UCSD-AML1 (cell line): ENCODE data around the gene ZEB2.
A peak's percentile ranks its signal among the peaks of the same experiment; 100 is the strongest.

Source experiments
- DNase-seq: peaks from one replicate; lab custom pipeline; 2025; ENCODE audit not compliant: unreplicated experiment; lab: John Stamatoyannopoulos, UW

Gene ZEB2

DNA sequence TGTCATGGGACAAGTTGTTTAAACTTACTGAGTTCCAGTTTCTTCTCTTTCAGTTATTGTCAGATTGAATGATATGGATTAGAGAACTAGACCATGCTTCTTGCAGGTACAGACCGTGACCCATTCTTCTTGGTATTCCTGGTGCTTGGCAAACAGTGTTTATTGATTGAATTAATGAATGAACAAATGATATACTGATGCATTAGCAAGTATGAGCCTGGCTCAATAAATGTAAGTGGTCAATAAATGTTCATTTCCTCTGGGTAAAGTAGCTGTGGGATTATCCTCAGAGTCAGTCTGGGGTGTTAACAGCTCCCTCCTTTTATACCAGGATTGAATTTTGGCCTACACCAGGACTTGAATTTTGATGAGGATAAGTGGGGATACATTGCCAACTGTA is 160.2 kb downstream of the ZEB2 start:
- DNase-seq: no peak

DNA sequence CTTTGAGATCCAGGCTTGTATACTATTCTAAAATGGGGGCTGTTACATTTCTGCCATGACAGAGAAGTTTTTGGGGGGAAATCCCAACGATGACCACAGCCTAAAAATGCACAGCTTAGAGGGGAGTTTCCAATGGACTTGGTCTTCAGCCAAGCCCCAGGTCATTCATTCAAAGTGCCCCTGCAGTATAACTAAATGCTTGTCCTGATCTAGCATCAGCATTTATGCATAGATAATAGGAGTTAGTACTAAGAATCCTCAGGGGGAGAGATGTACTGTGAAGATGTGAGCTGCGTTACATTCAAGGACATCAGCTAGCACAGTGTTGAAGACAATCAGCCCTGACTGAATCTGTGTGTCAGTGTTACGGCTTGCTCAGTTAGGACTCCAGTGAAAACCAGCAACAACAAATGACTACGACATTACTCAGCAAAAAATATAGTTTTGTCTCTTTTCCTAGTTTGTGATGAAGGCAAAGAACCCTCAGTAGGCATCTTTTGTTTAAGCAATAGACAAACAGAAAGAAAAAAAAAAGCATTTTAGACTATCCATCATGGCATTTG is 160.9 kb downstream of the ZEB2 start:
- no peak for DNase-seq

GRCh38 chr2:144358374-144358964 is 161.4 kb downstream of the ZEB2 start:
- no peak for DNase-seq

GRCh38 chr2:144357623-144358373 is 162.1 kb downstream of the ZEB2 start:
- DNase-seq: no peak

GRCh38 chr2:144356402-144356801 is 163.5 kb downstream of the ZEB2 start:
- DNase-seq: peak; percentile 7

GRCh38 chr2:144354953-144355352 is 165.0 kb downstream of the ZEB2 start:
- DNase-seq: no peak

GRCh38 chr2:144351687-144352086 is 168.2 kb downstream of the ZEB2 start:
- DNase-seq: no peak

DNA sequence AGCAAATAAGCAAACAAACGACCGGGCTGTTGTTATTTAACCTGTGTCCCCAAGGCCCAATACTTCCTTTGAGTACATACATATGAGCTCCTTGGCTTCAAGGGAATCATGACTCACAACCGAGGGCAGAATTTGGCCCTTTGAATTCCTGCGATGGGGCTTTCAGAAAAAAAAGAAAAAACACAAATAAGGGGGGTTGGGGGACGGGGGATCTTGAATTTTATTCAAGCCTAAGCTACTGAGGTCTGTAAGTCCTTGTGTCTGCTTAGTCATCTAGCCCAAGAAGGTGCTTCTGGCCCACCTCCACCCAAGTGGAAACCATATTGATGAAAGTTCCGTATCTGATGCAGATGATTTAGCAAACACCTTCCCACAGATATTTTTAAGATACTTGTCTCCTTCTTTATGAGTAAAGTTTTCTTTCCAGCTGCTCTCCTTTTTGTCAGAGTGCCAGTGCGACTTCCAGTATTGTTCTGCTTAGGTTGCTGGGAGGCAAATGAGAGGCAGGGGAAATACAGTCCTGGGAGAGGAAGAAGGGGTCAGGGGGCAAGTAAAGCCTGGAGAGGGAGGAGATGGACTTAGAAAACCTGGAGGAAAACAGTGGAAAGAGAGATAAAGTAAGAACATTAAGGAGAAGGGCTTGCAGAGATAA is 169.6 kb downstream of the ZEB2 start:
- DNase-seq: no peak

DNA sequence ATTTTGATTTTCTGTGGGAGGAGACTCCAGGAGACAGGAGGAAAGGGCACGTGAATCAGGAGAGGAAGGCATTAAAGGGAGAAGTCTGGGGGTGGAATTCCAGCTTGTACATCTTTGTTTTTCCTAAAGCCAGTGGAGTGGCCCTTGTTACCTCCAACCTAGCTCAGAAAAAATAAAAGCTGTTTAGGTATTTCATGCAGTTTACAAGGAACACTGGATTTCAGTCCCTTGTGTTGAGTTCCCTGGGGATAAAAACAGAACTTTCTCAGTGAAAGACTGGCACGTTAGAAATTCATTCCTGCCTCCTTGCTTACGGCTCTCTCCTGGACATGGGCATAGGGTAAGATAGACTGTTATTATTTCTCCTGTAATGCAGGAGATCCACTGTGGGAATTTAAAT is 170.2 kb downstream of the ZEB2 start:
- no peak for DNase-seq

DNA sequence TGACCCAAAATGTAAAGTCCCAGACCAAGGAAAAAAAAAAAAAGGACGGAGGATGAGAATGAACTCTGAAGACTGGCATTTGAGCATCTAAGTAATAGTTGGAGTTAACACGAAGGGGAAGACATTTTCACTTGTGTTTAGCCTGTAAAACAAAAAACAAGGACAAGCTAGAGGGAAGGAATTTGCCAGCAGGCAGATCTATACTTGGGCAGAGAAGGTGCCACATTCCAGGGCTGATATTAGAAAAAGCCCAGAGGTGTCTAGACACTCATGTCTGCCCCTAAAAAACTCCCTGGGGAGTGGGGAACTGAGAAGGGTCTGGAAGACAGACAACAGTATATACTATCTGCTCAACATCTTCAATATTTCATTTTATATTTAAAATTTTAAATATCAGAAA is 171.1 kb downstream of the ZEB2 start:
- DNase-seq: no peak

DNA sequence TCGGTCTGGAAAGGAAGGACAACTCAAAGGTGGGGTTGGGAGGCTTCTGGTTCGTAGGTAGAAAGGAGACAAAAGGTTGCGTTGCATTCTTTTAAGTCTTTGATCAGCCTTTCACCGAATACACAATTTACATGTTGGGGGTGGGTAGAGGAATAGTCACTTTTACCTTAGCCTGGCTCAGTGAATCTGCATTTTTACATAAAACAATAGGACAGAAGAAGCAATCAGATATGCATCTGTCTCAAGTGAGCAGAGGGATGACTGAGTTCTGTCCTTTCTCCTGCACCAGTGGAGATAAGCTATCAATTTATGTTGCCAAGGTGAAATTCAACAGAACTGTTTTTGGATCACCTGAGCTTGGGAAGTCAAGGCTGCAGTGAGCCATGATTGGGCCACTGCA is 173.7 kb downstream of the ZEB2 start:
- DNase-seq: no peak

DNA sequence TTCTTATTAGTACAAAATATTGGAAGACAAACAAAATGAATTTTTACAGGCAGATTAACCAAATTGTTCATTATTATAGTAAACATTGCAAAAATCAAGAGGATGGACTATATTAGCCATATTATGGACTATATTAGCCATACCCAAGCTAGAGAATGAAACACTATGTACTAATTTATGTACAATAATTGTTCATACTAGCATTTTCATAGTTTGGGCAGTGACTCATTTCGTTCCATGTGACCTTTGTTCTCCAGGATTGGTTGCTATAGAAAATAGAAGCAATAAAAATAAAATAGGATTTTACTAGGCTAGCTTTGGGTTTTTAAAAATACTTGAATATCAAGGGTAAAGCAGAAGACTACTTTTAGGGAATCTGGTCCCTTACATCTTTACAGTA is 176.8 kb downstream of the ZEB2 start:
- no peak for DNase-seq

DNA sequence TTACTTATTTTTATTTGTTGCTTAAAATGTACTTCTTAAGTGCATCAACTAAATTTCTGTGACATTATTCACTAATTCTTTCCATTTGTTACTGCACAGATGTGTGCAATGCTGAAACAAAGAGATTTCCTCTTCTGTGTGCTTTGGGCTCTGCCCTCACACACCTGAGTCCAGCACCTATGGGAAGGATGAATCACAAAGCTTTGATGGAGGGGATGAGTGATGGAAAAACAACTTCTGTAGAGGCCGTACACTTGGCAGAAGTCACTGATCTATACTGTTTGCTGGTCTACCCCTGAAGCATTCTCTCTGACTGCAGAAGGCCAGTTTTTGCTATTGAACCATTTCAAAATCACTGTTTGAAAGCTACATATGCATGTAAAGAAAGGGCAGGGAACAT is 178.4 kb downstream of the ZEB2 start:
- no peak for DNase-seq

DNA sequence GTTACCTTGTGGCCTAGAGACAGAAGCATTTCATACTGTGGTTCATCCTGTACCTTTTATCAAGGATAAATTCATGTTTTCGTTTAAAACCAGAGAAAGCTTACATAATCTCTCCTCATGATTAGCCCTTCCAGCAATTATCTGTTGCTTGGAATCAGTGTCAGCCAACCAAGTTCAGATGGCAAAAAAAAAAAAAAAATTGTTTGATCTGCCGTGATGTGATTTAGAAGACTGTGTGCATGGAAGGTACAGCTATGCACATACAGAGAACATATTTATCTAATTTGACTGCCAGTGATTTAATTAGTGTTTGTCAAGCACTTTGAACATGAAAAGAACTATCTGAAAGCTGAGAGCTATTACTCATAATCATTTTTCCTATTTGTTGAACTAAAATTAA is 180.9 kb downstream of the ZEB2 start:
- DNase-seq: no peak

DNA sequence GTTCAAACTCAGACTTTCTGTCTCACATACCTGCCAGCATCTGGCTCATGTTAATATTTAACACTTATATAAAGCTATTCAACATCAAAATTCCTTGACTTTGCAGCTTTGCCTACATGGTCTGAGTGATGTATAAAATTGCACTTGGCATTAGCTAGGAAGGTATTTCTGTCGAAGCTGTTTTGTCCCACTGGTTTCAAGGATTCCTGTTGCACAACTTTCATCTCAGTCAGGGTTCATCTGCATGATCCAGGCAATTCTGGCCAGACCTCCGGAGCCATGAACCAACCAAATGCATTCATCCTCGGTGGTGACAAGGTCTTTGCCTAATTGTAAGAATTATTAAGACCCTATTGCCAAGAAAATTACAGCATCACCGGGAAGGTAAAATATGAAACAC is 185.4 kb downstream of the ZEB2 start:
- no peak for DNase-seq
